SK-N-SH (cell line): ENCODE data around the gene ARF1. TPM values are rescaled to one million over a fixed set of nuclear protein-coding genes. Genes with fewer than 3 reads are reported as not detected.

Experiments used
- CTCF ChIA-PET: fragments of 300-600, 350-600 bp; formaldehyde crosslinking; extraction: SDS; loops from one replicate; lab custom pipeline; 2021; lab: Yijun Ruan, JAX
- POLR2A ChIA-PET: fragments of 350-600 bp; sonication (Branson Sonifier 250); formaldehyde crosslinking; extraction: SDS; loops from one replicate; lab custom pipeline; 2020; ENCODE audit warnings: antibody characterized with exemption, inconsistent platforms; lab: Yijun Ruan, JAX
- DNase-seq: peaks from one replicate; pipeline ENCODE4 v3.0.0; 2012
- H2AFZ ChIP-seq: fragments of 200-600 bp; sonication (generic); 2 replicates; pipeline ENCODE4 v1.8.1; 2016; ENCODE audit warnings: antibody characterized with exemption, mild to moderate bottlenecking, low read depth
- H3F3A ChIP-seq: fragments of 200-600 bp; sonication (generic); replicated peaks from 2 replicates; pipeline ENCODE3; 2016; ENCODE audit warnings: antibody characterized with exemption, mild to moderate bottlenecking; ENCODE audit not compliant: insufficient read depth
- H3K27ac ChIP-seq, 2 experiments: fragments of 200-500 bp in 1 of 2; fragments of 200-600 bp in 1 of 2; sonication (Bioruptor generic) in 1 of 2; sonication (generic), shearing (Covaris generic) in 1 of 2; 2 replicates each; pipeline versions ENCODE4 v1.5.1 to v1.6.1; 2014 to 2016; ENCODE audit warnings: low read depth in 2 of 2, inconsistent platforms in 1 of 2, low read length in 1 of 2, mild to moderate bottlenecking in 1 of 2, mixed read lengths in 1 of 2
- H3K27me3 ChIP-seq: fragments of 200-600 bp; sonication (generic), shearing (Covaris generic); 2 replicates; pipeline ENCODE4 v1.6.1; 2016; ENCODE audit warnings: mixed run types; ENCODE audit not compliant: insufficient read depth
- H3K36me3 ChIP-seq, 2 experiments: fragments of 200-500 bp in 1 of 2; fragments of 200-600 bp in 1 of 2; sonication (Bioruptor generic) in 1 of 2; sonication (generic) in 1 of 2; replicated peaks in 1 of 2; 2 replicates each; pipeline versions ENCODE3 to v1.5.1; 2014 to 2016; ENCODE audit warnings: low read length in 1 of 2, mild to moderate bottlenecking in 1 of 2; ENCODE audit not compliant: insufficient read depth in 2 of 2, control insufficient read depth in 1 of 2
- H3K4me1 ChIP-seq, 2 experiments: fragments of 200-500 bp in 1 of 2; fragments of 200-600 bp in 1 of 2; sonication (Bioruptor generic) in 1 of 2; sonication (generic), shearing (Covaris generic) in 1 of 2; 2 replicates each; pipeline versions ENCODE4 v1.5.1 to v1.6.1; 2014 to 2016; ENCODE audit warnings: low read depth in 1 of 2, low read length in 1 of 2, mixed run types in 1 of 2; ENCODE audit not compliant: insufficient read depth in 2 of 2, control insufficient read depth in 1 of 2
- H3K4me2 ChIP-seq: fragments of 200-600 bp; sonication (generic), shearing (Covaris generic); 2 replicates; pipeline ENCODE4 v1.6.1; 2017; ENCODE audit warnings: mixed run types
- H3K4me3 ChIP-seq, 2 experiments: fragments of 200-500 bp in 1 of 2; fragments of 200-600 bp in 1 of 2; sonication (Bioruptor generic) in 1 of 2; sonication (generic), shearing (Covaris generic) in 1 of 2; 2 replicates each; pipeline versions ENCODE4 v1.5.1 to v1.8.1; 2014 to 2016; ENCODE audit warnings: low read depth in 2 of 2, inconsistent platforms in 1 of 2, low read length in 1 of 2, mild to moderate bottlenecking in 1 of 2, mixed read lengths in 1 of 2, moderate library complexity in 1 of 2
- H3K79me2 ChIP-seq: fragments of 200-600 bp; sonication (generic); 2 replicates; pipeline ENCODE4 v1.8.1; 2017; ENCODE audit warnings: mild to moderate bottlenecking; ENCODE audit not compliant: insufficient read depth
- H3K9ac ChIP-seq: fragments of 200-600 bp; sonication (generic); 2 replicates; pipeline ENCODE4 v1.6.1; 2017; ENCODE audit warnings: mixed run types
- H3K9me2 ChIP-seq: fragments of 200-600 bp; sonication (generic); 2 replicates; pipeline ENCODE4 v1.6.1; 2017; ENCODE audit warnings: mixed run types
- H3K9me3 ChIP-seq: fragments of 200-600 bp; sonication (generic); 2 replicates; pipeline ENCODE4 v1.6.1; 2017; ENCODE audit warnings: mixed run types, mild to moderate bottlenecking, moderate library complexity
- H4K20me1 ChIP-seq: fragments of 200-600 bp; sonication (generic); 2 replicates; pipeline ENCODE4 v1.6.1; 2017; ENCODE audit warnings: mild to moderate bottlenecking, mixed run types; ENCODE audit not compliant: insufficient read depth
- CHD2 ChIP-seq: fragments of 150-350 bp; IDR thresholded peaks from 2 replicates; pipeline ENCODE4 v1.6.1; 2018; ENCODE audit warnings: low read length; ENCODE audit not compliant: partially characterized antibody
- EP300 ChIP-seq, 2 experiments: IDR thresholded peaks; 2 replicates each; pipeline versions ENCODE4 v1.4.0 to v1.6.1; 2012; ENCODE audit warnings: borderline replicate concordance in 1 of 2, low read depth in 1 of 2, low read length in 1 of 2
- EZH2phosphoT487 ChIP-seq: fragments of 200-600 bp; sonication (generic); IDR thresholded peaks from 2 replicates; pipeline ENCODE4 v1.6.1; 2017; ENCODE audit warnings: low read depth, mixed run types, mild to moderate bottlenecking, antibody characterized with exemption, moderate library complexity, borderline replicate concordance
- FOXM1 ChIP-seq: IDR thresholded peaks from 2 replicates; pipeline ENCODE4 v1.4.0; 2012; ENCODE audit warnings: low read depth, mild to moderate bottlenecking
- GATA2 ChIP-seq: sonication (generic); formaldehyde crosslinking; IDR thresholded peaks from 2 replicates; pipeline ENCODE4 v1.5.0; 2020; ENCODE audit warnings: mild to moderate bottlenecking, missing genetic modification reagents
- JUND ChIP-seq: IDR thresholded peaks from 2 replicates; pipeline ENCODE4 v1.4.0; 2012
- MAX ChIP-seq: IDR thresholded peaks from 2 replicates; pipeline ENCODE4 v1.4.0; 2012; ENCODE audit warnings: low read depth
- POLR2AphosphoS5 ChIP-seq: IDR thresholded peaks from 2 replicates; pipeline ENCODE4 v1.6.1; 2012; ENCODE audit warnings: low read depth, low read length
- SIN3A ChIP-seq: IDR thresholded peaks from 2 replicates; pipeline ENCODE4 v1.6.1; 2012; ENCODE audit warnings: low read depth, mild to moderate bottlenecking, low read length, moderate library complexity, borderline replicate concordance
- SMC3 ChIP-seq: IDR thresholded peaks from 2 replicates; pipeline ENCODE4 v1.6.1; 2012; ENCODE audit warnings: low read depth, low read length, improper control_type of control experiment
- TCF12 ChIP-seq: IDR thresholded peaks from 2 replicates; pipeline ENCODE4 v1.4.0; 2012
- USF1 ChIP-seq: IDR thresholded peaks from 2 replicates; pipeline ENCODE4 v1.4.0; 2012; ENCODE audit warnings: low read depth, borderline replicate concordance
- WGBS: methylation state at CpG from one replicate; pipeline ENCODE4 v1.1.6; 2017; ENCODE audit warnings: low lambda C conversion rate; 5-methylcytosine and 5-hydroxymethylcytosine counted together
- polyA plus RNA-seq, 3 experiments: library from polyadenylated mRNA; depleted of rRNA; stranded (reverse); fragments of >200 nt; gene quantifications; 2 replicates each; pipeline ENCODE4 v1.2.3, GENCODE V29; 2012
- TF ChIP-seq, protein P1 (sequence below): fragments of 150-350 bp; IDR thresholded peaks from 2 replicates; pipeline ENCODE4 v1.6.1; 2017; ENCODE audit warnings: antibody characterized with exemption, low read length, low read depth, borderline replicate concordance
- TF ChIP-seq, protein P2 (sequence below): fragments of 200-600 bp; sonication (generic); IDR thresholded peaks from 2 replicates; pipeline ENCODE4 v1.6.1; 2017; ENCODE audit warnings: antibody characterized with exemption, mild to moderate bottlenecking, moderate library complexity
- TF ChIP-seq, protein P3 (sequence below): IDR thresholded peaks from 2 replicates; pipeline ENCODE4 v1.4.0; 2012; ENCODE audit warnings: low read depth, borderline replicate concordance

Gene ARF1
- polyA plus RNA-seq, 1 of the 3 experiments (the other 2 are of a cell fraction): 713 TPM

GRCh38 chr1:228048659-228049298, 33.7 kb upstream of the ARF1 start:
- H3K9me3 ChIP-seq: no peaks in the 10 kb centered on the region
- POLR2A ChIA-PET: no interaction called here
- H4K20me1 ChIP-seq: no peaks in the 10 kb centered on the region
- H3K9me2 ChIP-seq: no peaks in the 10 kb centered on the region
- no peak for TF ChIP-seq SMC3
- no peak for TF ChIP-seq USF1
- TF ChIP-seq TCF12: no peak
- TF ChIP-seq CHD2: no peak
- no peak for TF ChIP-seq GATA2 (CRISPR knock-in tag)
- TF ChIP-seq JUND: no peak
- TF ChIP-seq, protein P1, sequence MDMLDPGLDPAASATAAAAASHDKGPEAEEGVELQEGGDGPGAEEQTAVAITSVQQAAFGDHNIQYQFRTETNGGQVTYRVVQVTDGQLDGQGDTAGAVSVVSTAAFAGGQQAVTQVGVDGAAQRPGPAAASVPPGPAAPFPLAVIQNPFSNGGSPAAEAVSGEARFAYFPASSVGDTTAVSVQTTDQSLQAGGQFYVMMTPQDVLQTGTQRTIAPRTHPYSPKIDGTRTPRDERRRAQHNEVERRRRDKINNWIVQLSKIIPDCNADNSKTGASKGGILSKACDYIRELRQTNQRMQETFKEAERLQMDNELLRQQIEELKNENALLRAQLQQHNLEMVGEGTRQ: no peak
- TF ChIP-seq SIN3A: no peak
- TF ChIP-seq, protein P2, sequence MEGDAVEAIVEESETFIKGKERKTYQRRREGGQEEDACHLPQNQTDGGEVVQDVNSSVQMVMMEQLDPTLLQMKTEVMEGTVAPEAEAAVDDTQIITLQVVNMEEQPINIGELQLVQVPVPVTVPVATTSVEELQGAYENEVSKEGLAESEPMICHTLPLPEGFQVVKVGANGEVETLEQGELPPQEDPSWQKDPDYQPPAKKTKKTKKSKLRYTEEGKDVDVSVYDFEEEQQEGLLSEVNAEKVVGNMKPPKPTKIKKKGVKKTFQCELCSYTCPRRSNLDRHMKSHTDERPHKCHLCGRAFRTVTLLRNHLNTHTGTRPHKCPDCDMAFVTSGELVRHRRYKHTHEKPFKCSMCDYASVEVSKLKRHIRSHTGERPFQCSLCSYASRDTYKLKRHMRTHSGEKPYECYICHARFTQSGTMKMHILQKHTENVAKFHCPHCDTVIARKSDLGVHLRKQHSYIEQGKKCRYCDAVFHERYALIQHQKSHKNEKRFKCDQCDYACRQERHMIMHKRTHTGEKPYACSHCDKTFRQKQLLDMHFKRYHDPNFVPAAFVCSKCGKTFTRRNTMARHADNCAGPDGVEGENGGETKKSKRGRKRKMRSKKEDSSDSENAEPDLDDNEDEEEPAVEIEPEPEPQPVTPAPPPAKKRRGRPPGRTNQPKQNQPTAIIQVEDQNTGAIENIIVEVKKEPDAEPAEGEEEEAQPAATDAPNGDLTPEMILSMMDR: no peak
- TF ChIP-seq EZH2phosphoT487: no peak
- TF ChIP-seq EP300 (IDR thresholded peaks at IDR 0.05; ENCODE audit: borderline replicate concordance in 1 of 2, low read depth in 1 of 2, low read length in 1 of 2): no peak
- TF ChIP-seq MAX: no peak
- TF ChIP-seq, protein P3, sequence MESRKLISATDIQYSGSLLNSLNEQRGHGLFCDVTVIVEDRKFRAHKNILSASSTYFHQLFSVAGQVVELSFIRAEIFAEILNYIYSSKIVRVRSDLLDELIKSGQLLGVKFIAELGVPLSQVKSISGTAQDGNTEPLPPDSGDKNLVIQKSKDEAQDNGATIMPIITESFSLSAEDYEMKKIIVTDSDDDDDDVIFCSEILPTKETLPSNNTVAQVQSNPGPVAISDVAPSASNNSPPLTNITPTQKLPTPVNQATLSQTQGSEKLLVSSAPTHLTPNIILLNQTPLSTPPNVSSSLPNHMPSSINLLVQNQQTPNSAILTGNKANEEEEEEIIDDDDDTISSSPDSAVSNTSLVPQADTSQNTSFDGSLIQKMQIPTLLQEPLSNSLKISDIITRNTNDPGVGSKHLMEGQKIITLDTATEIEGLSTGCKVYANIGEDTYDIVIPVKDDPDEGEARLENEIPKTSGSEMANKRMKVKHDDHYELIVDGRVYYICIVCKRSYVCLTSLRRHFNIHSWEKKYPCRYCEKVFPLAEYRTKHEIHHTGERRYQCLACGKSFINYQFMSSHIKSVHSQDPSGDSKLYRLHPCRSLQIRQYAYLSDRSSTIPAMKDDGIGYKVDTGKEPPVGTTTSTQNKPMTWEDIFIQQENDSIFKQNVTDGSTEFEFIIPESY: no peak
- TF ChIP-seq FOXM1: no peak
- no peak for TF ChIP-seq POLR2AphosphoS5
- TF ChIP-seq, all 33 proteins: peak for 0
- Histone ChIP-seq H3K27me3 (peaks cover 9% of the 10 kb centered on the region; the same call in 1 of the 2 replicates), H2AFZ (no peak overlapping the region), H3K36me3 (no peaks in the 10 kb centered on the region), H3F3A (no peaks in the 10 kb centered on the region), H3K4me1 (no peaks in the 10 kb centered on the region), H3K9ac (no peak overlapping the region), H3K27ac (no peak overlapping the region), H3K4me2 (no peak overlapping the region), H3K4me3 (no peak overlapping the region), H3K79me2 (no peaks in the 10 kb centered on the region)
- WGBS: 29% methylated on average over 5 of the region's 6 CpGs
- CTCF ChIA-PET: interaction anchor here (1.0 to 1.8 kb wide), 3 partner anchors 25 to 49 kb away, joined by 3 to 5 read pairs (median 4); no protein-coding TSS in a partner anchor
- DNase-seq: no peak
